Inflammatory macrophage treated with lipopolysaccharide for 1 hour (primary cell): ENCODE measurements around the gene ZNF407.
"Not testable (repeated sequence)": the region's sequence is repeated elsewhere in the genome, so short reads cannot be mapped to it uniquely, and the experiment has no call there.

ENCODE experiments used
- DNase-seq, 2 donors: peaks; one replicate each; pipeline ENCODE4 v3.0.0-alpha.2; 2020 to 2022

Gene ZNF407

GRCh38 chr18:75076286-75076685 lies 478.6 kb downstream of the ZNF407 start:
- no peak for DNase-seq

- DNase-seq, result no peak
Observed at GRCh38 chr18:75081486-75081885, 483.8 kb downstream of the ZNF407 start.

DNA sequence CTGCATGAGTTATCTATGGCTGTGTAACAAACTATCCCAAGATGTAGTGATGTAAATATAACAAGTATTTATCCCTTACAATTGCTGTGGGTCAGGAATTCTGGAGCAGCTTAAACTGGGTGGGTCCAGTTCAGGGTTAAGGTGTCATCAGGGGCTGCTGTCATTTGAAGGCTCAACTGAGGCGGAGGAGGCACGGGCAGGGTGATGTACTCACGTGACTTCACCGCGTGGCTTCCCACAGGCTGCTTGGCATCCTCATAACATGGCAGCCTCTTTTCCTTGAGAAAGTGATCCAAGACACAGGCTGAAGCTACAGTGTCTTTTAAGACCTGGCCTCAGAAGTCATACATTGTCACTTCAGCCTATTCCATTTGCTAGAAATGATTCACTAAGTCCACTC lies 485.5 kb downstream of the ZNF407 start:
- DNase-seq, result no peak

GRCh38 chr18:75083761-75084160 lies 486.1 kb downstream of the ZNF407 start:
- DNase-seq, result no peak

DNA sequence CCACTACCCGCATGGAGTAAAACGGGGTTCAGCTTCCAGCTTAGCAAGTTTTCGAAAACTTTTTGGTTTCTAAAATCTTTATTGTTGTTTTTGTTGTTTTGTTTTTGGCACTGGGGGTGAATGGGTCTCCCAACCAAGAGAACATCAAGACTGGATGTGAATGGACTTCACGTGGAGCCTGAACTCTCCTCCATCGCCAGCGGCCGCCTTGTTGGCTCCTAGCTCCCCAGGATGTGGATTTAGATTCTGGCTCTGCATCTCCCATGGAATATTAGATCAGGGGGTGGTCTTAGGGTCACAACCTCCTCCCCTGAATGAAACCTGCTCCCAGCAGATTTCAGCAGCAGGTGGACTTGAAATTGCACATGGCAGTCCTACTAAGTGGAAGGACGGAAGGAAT lies 488.0 kb downstream of the ZNF407 start:
- not testable (repeated sequence) for DNase-seq

DNA sequence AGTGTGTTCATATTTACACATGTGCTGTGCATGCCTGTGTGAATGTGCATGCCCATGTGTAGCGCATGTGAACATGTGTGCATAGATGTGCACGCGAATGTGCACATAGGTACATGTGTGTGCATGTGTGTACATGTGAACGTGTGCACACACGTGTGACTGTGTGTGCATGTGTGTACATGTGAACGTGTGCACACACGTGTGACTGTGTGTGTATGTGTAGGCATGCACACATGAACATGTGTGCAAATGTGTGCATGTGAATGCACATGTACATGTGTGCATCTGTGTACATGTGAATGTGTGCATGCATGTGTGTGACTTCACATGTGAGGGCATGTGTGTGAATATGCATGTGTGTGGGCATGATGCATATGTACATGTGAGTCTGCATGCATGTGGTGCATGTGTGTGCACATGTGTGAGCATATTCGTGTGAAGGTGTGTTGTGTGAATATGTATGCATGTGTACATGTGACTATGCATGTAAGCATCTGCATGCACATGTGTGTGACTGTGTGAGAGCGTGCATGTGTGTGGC lies 488.9 kb downstream of the ZNF407 start:
- DNase-seq, result no peak

- no peak for DNase-seq
Observed at GRCh38 chr18:75087119-75088020, 489.7 kb downstream of the ZNF407 start.

GRCh38 chr18:75088021-75088506 lies 490.4 kb downstream of the ZNF407 start:
- DNase-seq, result no peak

DNA sequence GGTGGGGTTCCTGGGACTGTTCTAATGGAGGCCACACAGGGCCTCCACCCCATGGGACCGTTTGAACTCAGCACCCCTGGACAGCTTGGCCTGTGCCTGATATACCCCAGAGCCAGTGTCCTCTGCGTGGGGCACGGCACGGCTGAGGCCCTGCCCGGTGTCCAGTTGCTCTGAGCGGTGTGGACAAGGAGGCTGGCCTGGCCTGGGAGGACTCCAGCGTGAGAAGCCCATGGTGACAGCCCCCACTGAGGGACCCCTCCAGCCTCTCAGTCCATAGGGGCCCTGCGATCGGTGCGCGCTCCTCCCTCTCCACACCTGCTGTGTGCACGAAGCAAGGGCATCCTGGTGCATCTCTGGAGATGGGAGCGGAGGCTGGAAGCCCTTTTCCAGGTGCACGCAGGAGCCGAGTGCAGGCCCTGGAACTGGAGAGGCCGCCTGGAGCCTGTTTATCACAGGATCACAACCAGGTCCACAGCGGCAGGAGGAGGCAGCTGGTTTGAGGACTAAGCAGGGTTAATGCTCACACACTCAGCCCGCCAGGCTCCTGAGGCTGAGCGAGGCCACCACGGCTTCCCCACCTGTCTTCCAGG lies 491.0 kb downstream of the ZNF407 start:
- no peak for DNase-seq

GRCh38 chr18:75089748-75090327 lies 492.2 kb downstream of the ZNF407 start:
- no peak for DNase-seq

DNA sequence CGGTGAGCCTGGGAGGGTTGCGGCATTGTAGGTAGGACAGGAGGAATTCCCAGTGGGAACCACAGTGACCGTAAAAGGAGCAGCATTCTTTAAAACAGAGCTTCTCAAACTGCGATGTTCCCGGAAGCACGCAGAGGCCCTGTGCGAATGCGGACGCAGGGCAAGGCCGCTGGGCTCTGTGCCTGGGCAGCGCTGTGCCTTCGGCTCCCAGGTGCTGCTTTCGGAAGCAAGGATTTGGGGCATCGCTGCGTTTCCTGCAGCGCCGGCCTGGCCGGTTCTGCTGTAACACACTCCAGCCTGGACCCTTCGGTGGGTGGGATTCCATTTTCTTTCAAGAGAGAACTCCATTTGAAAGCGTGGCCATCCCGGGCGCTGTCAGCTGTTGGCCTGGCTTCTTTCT lies 492.7 kb downstream of the ZNF407 start:
- no peak for DNase-seq

GRCh38 chr18:75097491-75098225 lies 500.0 kb downstream of the ZNF407 start:
- DNase-seq, result no peak

- no peak for DNase-seq
Observed at GRCh38 chr18:75100832-75101630, 503.4 kb downstream of the ZNF407 start.

GRCh38 chr18:75101916-75102315 lies 504.2 kb downstream of the ZNF407 start:
- no peak for DNase-seq

DNA sequence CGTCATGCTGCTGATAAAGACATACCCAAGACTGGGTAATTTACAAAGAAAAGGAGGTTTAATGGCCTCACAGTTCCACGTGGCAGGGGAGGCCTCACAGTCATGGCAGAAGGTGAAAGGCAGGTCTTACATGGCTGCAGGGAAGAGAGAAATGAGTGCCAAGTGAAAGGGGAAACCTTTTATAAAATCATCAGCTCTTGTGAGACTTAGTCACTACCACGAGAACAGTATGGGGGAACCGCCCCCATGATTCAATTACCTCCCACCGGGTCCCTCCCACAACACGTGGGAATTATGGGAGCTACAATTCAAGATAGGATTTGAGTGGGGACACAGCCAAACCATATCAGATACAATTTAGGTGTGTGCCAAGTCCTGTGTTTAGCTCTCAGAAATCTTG lies 506.4 kb downstream of the ZNF407 start:
- DNase-seq, result not testable (repeated sequence)

GRCh38 chr18:75104483-75104882 lies 506.8 kb downstream of the ZNF407 start:
- no peak for DNase-seq

GRCh38 chr18:75105551-75106254 lies 508.0 kb downstream of the ZNF407 start:
- DNase-seq, result no peak

DNA sequence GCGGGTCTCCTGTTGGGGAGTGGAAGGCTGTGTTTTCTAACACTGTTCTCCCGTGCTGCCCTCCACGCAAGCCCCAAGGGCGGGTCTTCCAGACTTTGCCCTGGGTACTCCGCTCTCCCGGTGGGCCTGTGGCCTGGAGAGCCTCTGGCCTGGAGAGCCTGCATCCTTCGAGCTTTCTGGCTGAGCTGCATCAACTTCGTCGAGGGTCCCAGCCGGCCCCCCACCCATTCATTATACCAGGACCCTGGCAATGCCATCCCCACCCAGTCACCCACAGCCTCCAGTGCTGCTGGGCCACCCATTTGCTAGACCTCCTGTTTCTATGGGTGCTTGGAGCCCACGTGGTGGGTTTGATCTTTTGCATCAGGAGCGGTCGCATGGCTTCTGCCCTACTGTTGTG lies 509.1 kb downstream of the ZNF407 start:
- DNase-seq, result no peak

DNA sequence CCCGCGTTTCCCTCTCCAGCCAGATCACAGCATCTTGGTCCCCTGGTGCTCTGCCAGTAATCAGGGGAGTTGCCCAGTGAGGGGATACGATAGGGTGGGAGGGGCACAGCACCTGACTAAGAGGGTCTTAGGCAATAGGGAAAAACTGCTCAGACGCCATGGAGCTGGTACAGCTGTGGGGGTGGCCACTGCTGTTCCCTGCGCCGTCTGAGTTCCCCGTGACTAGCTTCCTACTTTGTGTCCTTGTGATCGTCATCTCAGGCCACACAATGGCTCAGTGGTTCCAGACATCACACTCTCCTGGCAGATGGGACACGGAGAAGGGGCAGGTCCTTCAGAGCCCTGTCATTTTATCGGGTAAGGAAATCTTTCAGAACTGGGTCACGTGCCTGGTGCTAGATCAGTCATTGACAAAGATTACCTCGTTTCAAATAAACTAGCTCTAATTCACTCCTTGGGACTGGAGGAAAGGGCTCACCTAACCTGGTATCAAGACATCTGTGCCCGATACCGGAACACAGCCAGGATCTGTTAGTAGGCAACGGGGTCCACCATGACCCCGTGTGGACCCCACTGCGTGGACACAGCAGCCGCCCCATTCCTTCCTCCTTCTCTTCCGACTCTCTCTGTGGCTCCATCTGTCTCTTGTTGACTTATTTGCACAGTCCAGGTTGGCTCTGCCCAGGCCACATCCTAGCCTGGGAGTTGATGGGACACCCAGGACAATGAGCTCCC lies 509.7 kb downstream of the ZNF407 start:
- DNase-seq, result no peak

DNA sequence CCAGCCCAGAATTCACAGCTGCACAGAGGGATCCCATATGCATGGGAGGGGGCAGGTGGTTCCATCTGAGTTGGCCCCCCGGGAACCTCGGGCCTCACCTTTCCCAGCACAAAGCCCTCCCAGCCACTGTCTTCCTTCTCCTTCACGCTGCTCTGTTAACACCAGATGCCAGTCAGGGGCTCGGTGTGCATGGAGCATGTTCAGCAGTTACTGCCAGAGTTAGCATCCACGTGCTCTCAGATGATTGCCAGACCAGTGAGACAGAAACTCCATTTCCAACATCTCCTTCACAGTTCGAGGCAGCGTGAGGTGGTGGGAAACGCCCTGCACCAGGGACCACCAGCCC lies 510.2 kb downstream of the ZNF407 start:
- DNase-seq, result no peak
